Immature natural killer cell (primary cell): ENCODE measurements around the gene BLOC1S4. TPM values are rescaled to one million over a fixed set of nuclear protein-coding genes. Genes with fewer than 3 reads are reported as not detected.

Experiments used
- DNase-seq, 3 donors: peaks; one replicate each; pipeline ENCODE4 v3.0.0; 2022; ENCODE audit warnings: mixed read lengths in 1 of 3
- H3K27ac Mint-ChIP-seq, 6 donors: one replicate each; pipeline ENCODE4 v1.8.0; 2020; ENCODE audit warnings: mixed read lengths in 6 of 6, mild to moderate bottlenecking in 5 of 6, inconsistent platforms in 4 of 6, moderate library complexity in 3 of 6
- H3K27me3 Mint-ChIP-seq, 3 donors: one replicate each; pipeline ENCODE4 v1.8.0; 2020 to 2021; ENCODE audit warnings: low read depth in 3 of 3, mild to moderate bottlenecking in 3 of 3, mixed read lengths in 3 of 3, moderate library complexity in 3 of 3, inconsistent platforms in 1 of 3
- H3K36me3 Mint-ChIP-seq, 3 donors: one replicate each; pipeline ENCODE4 v1.8.0; 2020; ENCODE audit warnings: mixed read lengths in 3 of 3, inconsistent platforms in 2 of 3, mild to moderate bottlenecking in 2 of 3
- H3K4me1 Mint-ChIP-seq, 2 donors: one replicate each; pipeline ENCODE4 v1.8.0; 2020; ENCODE audit warnings: inconsistent platforms in 2 of 2, mild to moderate bottlenecking in 2 of 2, mixed read lengths in 2 of 2, moderate library complexity in 1 of 2
- H3K4me3 Mint-ChIP-seq, 5 donors: one replicate each; pipeline ENCODE4 v1.8.0; 2020; ENCODE audit warnings: mild to moderate bottlenecking in 5 of 5, mixed read lengths in 5 of 5, inconsistent platforms in 3 of 5, moderate library complexity in 3 of 5
- H3K9me3 Mint-ChIP-seq, 6 donors: one replicate each; pipeline ENCODE4 v1.8.0; 2020; ENCODE audit warnings: mild to moderate bottlenecking in 6 of 6, mixed read lengths in 6 of 6, inconsistent platforms in 4 of 6, moderate library complexity in 3 of 6
- polyA plus RNA-seq, 3 donors: library from polyadenylated mRNA; unstranded; fragments of 300-500 nt; fragmentation: Illumina TruSeq; gene quantifications; one replicate each; pipeline ENCODE4 v1.2.3, GENCODE V29; 2021

The BLOC1S4 gene
- polyA plus RNA-seq, 3 donors from 2014 or later = 53.5 to 65.8 (median 54.2) TPM

DNA sequence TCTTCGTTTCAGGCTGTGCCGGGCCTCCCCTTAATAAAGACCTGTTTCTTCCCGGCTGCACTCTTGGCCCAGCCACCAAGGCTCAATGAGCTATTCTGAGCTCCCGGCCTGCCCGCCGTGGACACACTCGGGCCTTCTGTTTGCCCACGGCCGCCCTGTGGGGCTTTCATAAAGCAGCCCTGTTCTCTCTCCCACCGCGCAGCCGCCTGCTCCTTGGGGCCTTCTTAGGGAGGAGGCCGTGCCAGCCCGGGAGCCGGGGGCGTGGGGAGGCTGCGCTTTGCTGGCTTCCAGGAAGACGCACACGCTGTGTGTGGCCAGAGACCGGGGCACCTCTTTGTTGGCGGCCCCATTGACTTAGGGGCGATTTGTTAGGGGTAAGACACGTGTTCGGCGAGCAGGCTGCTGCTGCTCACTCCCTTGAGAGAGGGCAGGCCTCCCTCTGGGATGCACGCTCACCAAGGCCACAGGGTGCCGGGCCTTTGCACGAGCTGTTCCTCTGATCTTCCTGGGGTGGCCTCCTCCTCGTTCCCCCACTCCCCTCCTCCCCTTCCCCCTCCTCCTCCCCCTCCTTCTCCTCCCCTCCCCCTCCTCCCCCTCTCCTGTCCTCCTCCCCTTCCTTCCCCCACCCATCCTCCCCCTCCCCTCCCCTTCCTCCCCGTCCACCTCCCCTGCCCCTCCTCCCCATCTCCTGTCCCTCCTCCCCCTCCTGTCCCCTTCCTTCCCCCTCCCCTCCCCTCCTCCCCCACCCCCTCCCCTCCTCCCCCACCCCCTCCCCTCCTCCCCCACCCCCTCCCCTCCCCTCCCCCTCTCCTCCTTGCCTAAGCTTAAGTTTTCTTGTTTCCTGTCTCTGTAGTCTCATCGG, 11.3 kb downstream of the BLOC1S4 start:
- Mint-ChIP-seq H3K4me1 (no peaks in the 10 kb centered on the region), H3K27ac (no peak overlapping the region), H3K27me3 (peaks cover 0 to 3% (median 3%) of the 10 kb centered on the region in 3 donors), H3K36me3 (no peaks in the 10 kb centered on the region), H3K9me3 (no peaks in the 10 kb centered on the region), H3K4me3 (no peak overlapping the region)
- no peak for DNase-seq

GRCh38 chr4:6727943-6728250, 11.9 kb downstream of the BLOC1S4 start:
- Mint-ChIP-seq H3K27ac (no peak overlapping the region), H3K36me3 (no peaks in the 10 kb centered on the region), H3K9me3 (no peaks in the 10 kb centered on the region), H3K27me3 (peaks cover 0 to 3% (median 3%) of the 10 kb centered on the region in 3 donors), H3K4me1 (no peaks in the 10 kb centered on the region), H3K4me3 (no peak overlapping the region)
- no peak for DNase-seq

DNA sequence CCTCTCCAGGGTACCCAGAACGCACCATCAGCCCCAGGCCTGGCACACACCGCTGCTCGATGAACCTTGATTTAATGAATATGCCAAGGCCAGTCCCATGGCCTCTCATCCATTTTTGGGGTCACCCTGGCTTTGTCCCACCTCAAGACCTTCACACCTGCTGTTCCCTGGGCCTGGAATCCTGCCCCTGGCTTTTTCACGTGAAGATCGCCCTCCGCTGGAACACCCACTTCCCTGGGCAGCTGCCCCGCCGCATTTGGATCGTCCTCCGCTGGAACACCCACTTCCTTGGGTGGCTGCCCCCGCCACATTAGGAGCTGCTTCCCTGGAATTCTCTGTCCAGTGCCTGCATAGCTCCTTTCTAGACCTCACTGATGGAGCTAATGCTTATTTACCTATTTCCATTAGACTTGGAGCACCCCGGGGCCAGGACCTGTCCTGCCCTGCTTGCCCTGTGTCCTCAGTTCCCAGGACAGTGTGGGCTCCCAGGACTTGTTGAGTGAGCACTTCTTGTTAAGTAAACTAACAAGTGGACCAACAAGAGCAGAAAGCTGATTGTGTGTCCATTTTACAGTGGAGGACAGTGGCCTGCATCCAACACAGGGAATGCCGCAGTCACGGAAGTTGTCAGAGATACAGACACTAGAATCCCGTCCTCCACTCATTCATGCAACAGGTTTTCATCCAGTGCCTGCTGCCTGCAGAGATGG, 12.5 kb downstream of the BLOC1S4 start:
- Mint-ChIP-seq H3K36me3 (no peaks in the 10 kb centered on the region), H3K9me3 (no peaks in the 10 kb centered on the region), H3K27me3 (peaks cover 0 to 3% (median 3%) of the 10 kb centered on the region in 3 donors), H3K4me3 (no peak overlapping the region), H3K27ac (no peak overlapping the region), H3K4me1 (no peaks in the 10 kb centered on the region)
- DNase-seq = no peak

DNA sequence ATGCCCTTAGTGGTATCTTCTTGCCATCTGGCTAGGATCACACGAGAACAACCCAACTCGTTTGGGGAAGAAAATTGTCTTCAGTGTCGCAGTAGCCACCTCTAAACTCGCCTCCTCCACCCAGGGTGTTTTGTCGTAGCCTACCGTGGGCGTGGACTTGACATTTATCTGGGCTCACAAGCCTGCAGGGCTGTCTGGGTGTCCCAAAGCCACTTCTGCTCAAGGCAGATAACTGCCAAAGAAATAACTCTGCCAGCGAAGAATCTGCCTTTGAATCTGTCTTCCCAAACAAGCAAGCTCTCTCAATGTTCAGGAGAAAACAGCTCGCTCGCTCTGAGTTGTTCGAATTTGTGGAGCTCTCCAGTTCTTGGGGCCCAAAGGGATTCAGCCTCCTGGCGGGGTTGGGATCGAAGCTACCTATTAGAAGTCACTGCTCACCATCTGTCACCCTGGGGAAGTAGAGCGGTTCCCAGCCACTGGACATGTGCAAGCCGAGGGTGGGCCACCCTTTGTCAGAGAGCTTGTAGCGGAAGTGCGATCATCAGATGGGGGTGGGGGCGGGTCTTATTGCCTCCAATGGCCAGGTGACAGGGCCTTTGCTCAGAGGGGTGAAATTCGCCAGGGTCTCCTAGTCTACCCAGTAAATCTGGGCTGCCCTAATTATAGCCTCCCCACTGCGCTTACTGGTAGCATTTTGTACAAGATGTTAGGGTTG, 14.8 kb downstream of the BLOC1S4 start:
- H3K4me1 Mint-ChIP-seq = no peaks in the 10 kb centered on the region
- H3K36me3 Mint-ChIP-seq = no peaks in the 10 kb centered on the region
- DNase-seq = no peak
- no peak overlapping the region for H3K4me3 Mint-ChIP-seq
- H3K9me3 Mint-ChIP-seq = no peaks in the 10 kb centered on the region
- H3K27me3 Mint-ChIP-seq = peaks cover 0 to 3% (median 3%) of the 10 kb centered on the region in 3 donors
- H3K27ac Mint-ChIP-seq = no peak overlapping the region

DNA sequence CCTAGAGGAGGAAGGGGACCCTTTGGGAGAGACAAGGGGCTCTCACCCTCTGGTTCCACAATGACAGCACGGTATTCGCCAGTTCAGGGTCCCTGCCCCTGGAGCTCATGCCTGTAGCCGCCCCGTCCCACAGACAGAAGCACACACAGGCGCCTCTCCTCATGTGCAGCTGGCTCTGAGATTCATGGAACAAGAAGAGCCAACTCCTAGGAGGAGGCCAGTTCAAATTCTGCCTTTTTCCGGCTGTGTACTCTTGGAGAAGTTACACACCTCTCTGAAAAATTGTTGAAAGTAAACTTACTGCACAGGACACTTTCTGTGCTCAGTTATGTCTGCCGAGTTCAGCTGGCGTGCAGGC, 15.3 kb downstream of the BLOC1S4 start:
- Mint-ChIP-seq H3K9me3 (no peaks in the 10 kb centered on the region), H3K27me3 (peaks cover 0 to 3% (median 3%) of the 10 kb centered on the region in 3 donors), H3K27ac (no peak overlapping the region), H3K4me1 (no peaks in the 10 kb centered on the region), H3K4me3 (no peak overlapping the region), H3K36me3 (no peaks in the 10 kb centered on the region)
- no peak for DNase-seq

- H3K27me3 Mint-ChIP-seq = peaks cover 0 to 1% (median under 1%) of the 10 kb centered on the region in 3 donors
- no peak overlapping the region for H3K27ac Mint-ChIP-seq
- H3K36me3 Mint-ChIP-seq = no peaks in the 10 kb centered on the region
- H3K4me1 Mint-ChIP-seq = no peaks in the 10 kb centered on the region
- no peak overlapping the region for H3K4me3 Mint-ChIP-seq
- no peaks in the 10 kb centered on the region for H3K9me3 Mint-ChIP-seq
- no peak for DNase-seq
Measured at GRCh38 chr4:6731780-6732179, 15.8 kb downstream of the BLOC1S4 start.

GRCh38 chr4:6732441-6733357, 16.7 kb downstream of the BLOC1S4 start:
- Mint-ChIP-seq H3K4me1 (no peaks in the 10 kb centered on the region), H3K9me3 (no peaks in the 10 kb centered on the region), H3K27ac (no peak overlapping the region), H3K4me3 (no peak overlapping the region), H3K27me3 (peaks cover 0 to 2% (median 1%) of the 10 kb centered on the region in 3 donors), H3K36me3 (no peaks in the 10 kb centered on the region)
- DNase-seq = no peak

DNA sequence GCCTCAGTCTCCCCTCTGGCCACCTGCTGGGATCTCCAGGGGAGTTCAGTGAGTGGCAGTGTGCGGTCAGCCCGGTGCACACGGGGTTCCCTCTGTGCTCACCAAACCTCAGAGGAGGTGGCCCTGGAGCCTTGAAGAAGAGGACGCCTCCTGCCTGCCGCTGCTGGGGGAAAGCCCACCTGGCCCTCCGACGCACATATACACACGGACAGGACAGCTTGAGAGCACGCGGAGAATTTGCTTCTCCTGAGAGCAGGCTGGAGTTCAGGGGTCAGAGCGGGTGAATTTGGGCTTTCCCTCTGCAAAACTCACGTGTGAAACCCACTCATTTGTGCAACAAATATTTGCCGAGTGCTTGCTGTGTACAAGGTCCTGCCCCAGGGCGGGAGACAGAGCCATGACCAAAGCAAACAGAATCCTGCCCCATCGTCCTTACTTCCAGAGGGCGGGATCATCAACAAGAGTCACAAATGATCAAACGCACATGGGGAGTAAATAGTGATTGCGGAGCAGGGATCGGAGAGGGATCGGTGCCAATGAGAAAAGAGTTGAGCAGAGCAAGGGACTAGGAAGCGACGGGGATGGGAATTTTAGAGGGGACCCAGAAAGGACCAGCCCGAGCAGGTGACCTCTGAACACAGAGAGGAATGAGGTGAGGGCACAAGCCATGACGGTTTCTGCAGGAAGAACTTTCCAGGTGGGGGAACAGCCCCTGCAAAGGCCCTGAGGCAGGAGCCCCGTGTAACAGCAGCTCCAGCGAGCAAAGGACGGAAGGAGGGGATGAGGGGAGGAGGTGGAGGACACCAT, 17.6 kb downstream of the BLOC1S4 start:
- H3K9me3 Mint-ChIP-seq = no peaks in the 10 kb centered on the region
- no peaks in the 10 kb centered on the region for H3K4me1 Mint-ChIP-seq
- H3K27ac Mint-ChIP-seq = no peak overlapping the region
- H3K27me3 Mint-ChIP-seq = peaks cover 0 to 2% (median 1%) of the 10 kb centered on the region in 3 donors
- DNase-seq = no peak
- no peaks in the 10 kb centered on the region for H3K36me3 Mint-ChIP-seq
- no peak overlapping the region for H3K4me3 Mint-ChIP-seq

DNA sequence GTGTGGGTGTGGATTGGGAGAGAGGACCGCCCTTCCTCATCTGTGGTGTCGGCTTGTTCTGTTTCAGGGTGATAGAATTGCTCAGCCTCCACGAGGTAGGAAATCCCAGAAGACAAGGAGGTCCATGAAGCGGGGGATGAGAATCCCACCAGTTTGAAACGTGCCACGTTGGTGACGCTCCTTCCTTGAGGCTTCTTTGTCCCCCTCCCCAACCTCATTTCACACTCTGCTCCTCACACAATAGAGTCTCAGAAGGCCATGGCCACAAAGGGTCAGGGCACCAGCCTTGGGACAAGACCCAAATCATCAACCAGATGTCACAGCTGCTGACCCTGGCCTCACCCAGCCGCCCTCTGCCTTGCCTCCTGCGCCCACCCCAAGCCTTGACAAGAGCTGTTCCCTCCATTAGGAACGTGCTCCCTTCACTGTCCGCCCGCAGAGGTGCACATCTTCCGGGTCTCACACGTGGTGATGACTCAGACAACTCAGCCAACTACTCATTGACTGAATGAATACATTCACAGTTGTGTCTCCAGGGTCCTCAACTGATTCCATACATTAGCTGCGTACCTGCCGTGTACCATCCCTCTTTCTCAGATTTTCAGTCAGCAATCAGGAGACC, 18.3 kb downstream of the BLOC1S4 start:
- no peak for DNase-seq
- no peak overlapping the region for H3K4me3 Mint-ChIP-seq
- H3K9me3 Mint-ChIP-seq = no peaks in the 10 kb centered on the region
- H3K27ac Mint-ChIP-seq = no peak overlapping the region
- peaks cover 0 to 2% (median 1%) of the 10 kb centered on the region in 3 donors for H3K27me3 Mint-ChIP-seq
- H3K4me1 Mint-ChIP-seq = no peaks in the 10 kb centered on the region
- H3K36me3 Mint-ChIP-seq = no peaks in the 10 kb centered on the region

GRCh38 chr4:6739920-6740319, 23.9 kb downstream of the BLOC1S4 start:
- H3K36me3 Mint-ChIP-seq = no peaks in the 10 kb centered on the region

GRCh38 chr4:6740347-6740746, 24.4 kb downstream of the BLOC1S4 start:
- H3K9me3 Mint-ChIP-seq = no peaks in the 10 kb centered on the region
- no peak overlapping the region for H3K4me3 Mint-ChIP-seq
- no peaks in the 10 kb centered on the region for H3K4me1 Mint-ChIP-seq
- H3K27me3 Mint-ChIP-seq = peaks cover 0 to 2% (median 2%) of the 10 kb centered on the region in 3 donors
- H3K36me3 Mint-ChIP-seq = no peaks in the 10 kb centered on the region
- DNase-seq = no peak
- no peak overlapping the region for H3K27ac Mint-ChIP-seq

More at GRCh38 chr4:6739920-6740319, 23.9 kb downstream of the BLOC1S4 start:
- no peaks in the 10 kb centered on the region for H3K4me1 Mint-ChIP-seq
- H3K27ac Mint-ChIP-seq = no peak overlapping the region
- no peaks in the 10 kb centered on the region for H3K9me3 Mint-ChIP-seq
- no peak for DNase-seq
- H3K4me3 Mint-ChIP-seq = no peak overlapping the region
- H3K27me3 Mint-ChIP-seq = peaks cover 0 to 2% (median 2%) of the 10 kb centered on the region in 3 donors

DNA sequence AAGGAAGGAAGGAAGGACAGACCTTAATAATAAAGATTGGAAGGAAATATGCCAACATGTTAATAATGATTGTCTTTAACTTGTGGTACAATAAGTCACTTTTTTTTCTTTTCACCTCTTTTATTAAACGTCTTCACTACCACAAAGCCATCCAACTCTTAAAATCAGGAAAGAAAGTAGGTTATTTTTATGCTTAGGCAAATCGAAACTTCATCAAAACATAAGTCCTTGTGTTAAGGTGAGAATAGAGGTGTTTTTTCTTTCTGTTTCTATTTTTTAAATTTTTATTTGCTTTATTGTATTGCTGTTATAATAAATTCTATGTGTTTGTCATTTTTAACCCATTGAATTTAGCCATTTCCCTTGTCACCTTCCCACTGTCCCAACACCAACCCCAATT, 26.5 kb downstream of the BLOC1S4 start:
- H3K4me1 Mint-ChIP-seq = no peaks in the 10 kb centered on the region
- no peak for DNase-seq
- H3K27ac Mint-ChIP-seq = no peak overlapping the region
- no peaks in the 10 kb centered on the region for H3K36me3 Mint-ChIP-seq
- H3K4me3 Mint-ChIP-seq = no peak overlapping the region
- H3K27me3 Mint-ChIP-seq = peaks cover 0 to 2% (median 0%) of the 10 kb centered on the region in 3 donors
- H3K9me3 Mint-ChIP-seq = no peaks in the 10 kb centered on the region
